GM10847 (cell line): Measurements from ENCODE around the gene DLEC1.

Source experiments
- POLR2A ChIP-seq: IDR thresholded peaks from 2 replicates; pipeline ENCODE4 v1.6.1; 2011; ENCODE audit not compliant: insufficient read length; ENCODE audit errors: extremely low read depth

Gene DLEC1

GRCh38 chr3:38105525-38105924 lies 66.5 kb downstream of the DLEC1 start:
- TF ChIP-seq POLR2A, result no peak

- no peak for TF ChIP-seq POLR2A
Observed at GRCh38 chr3:38107911-38108648, 69.1 kb downstream of the DLEC1 start.

GRCh38 chr3:38108649-38109579 lies 69.9 kb downstream of the DLEC1 start:
- no peak for TF ChIP-seq POLR2A

- TF ChIP-seq POLR2A, result no peak
Observed at GRCh38 chr3:38109580-38110313, 70.7 kb downstream of the DLEC1 start.

- TF ChIP-seq POLR2A, result no peak
Observed at GRCh38 chr3:38110314-38111050, 71.5 kb downstream of the DLEC1 start.

- TF ChIP-seq POLR2A, result no peak
Observed at GRCh38 chr3:38111201-38111600, 72.2 kb downstream of the DLEC1 start.

GRCh38 chr3:38111696-38112377 lies 72.8 kb downstream of the DLEC1 start:
- TF ChIP-seq POLR2A, result no peak

- TF ChIP-seq POLR2A, result no peak
Observed at GRCh38 chr3:38112378-38112761, 73.4 kb downstream of the DLEC1 start.

- TF ChIP-seq POLR2A, result no peak
Observed at GRCh38 chr3:38114052-38114874, 75.3 kb downstream of the DLEC1 start.

GRCh38 chr3:38114875-38115644 lies 76.1 kb downstream of the DLEC1 start:
- TF ChIP-seq POLR2A, result no peak

- no peak for TF ChIP-seq POLR2A
Observed at GRCh38 chr3:38115645-38116427, 76.8 kb downstream of the DLEC1 start.
